ACC112 (cell line): ENCODE measurements around the gene IGFALS.

Source experiments
- H2AFZ ChIP-seq: fragments of 200-600 bp; sonication (generic); one replicate; pipeline ENCODE4 v1.6.0; 2017; ENCODE audit warnings: antibody characterized with exemption, low read length; ENCODE audit not compliant: unreplicated experiment
- H3K27ac ChIP-seq: fragments of 200-600 bp; sonication (generic); 2 replicates; pipeline ENCODE4 v1.5.1; 2014; ENCODE audit warnings: low read depth, mild to moderate bottlenecking, antibody characterized with exemption, low read length, moderate library complexity
- H3K27me3 ChIP-seq: fragments of 200-600 bp; sonication (generic); 2 replicates; pipeline ENCODE4 v1.6.1; 2014; ENCODE audit warnings: mild to moderate bottlenecking, antibody characterized with exemption, low read length, moderate library complexity, mixed read lengths; ENCODE audit not compliant: insufficient read depth
- H3K36me3 ChIP-seq: fragments of 200-600 bp; sonication (generic); 2 replicates; pipeline ENCODE4 v1.6.1; 2016; ENCODE audit warnings: mild to moderate bottlenecking, antibody characterized with exemption, low read length, moderate library complexity, mixed read lengths; ENCODE audit not compliant: insufficient read depth
- H3K4me1 ChIP-seq: fragments of 200-600 bp; sonication (generic); one replicate; pipeline ENCODE4 v1.6.1; 2016; ENCODE audit warnings: low read length, mixed read lengths; ENCODE audit not compliant: insufficient read depth, unreplicated experiment, control insufficient read depth
- H3K4me3 ChIP-seq: fragments of 200-600 bp; sonication (generic); 2 replicates; pipeline ENCODE4 v1.5.1; 2014; ENCODE audit warnings: mild to moderate bottlenecking, low read depth, low read length
- H3K79me2 ChIP-seq: fragments of 200-600 bp; sonication (generic); one replicate; pipeline ENCODE4 v1.6.0; 2016; ENCODE audit warnings: low read length; ENCODE audit not compliant: control insufficient read depth, unreplicated experiment, insufficient read depth

The IGFALS gene

GRCh38 chr16:1781758-1782407 lies 11.6 kb downstream of the IGFALS start:
- Histone ChIP-seq H3K36me3 (no peaks in the 10 kb centered on the region), H3K4me3 (peak overlapping the region; percentile 92), H3K4me1 (peaks cover 11% of the 10 kb centered on the region), H2AFZ (peak overlapping the region; percentile 49), H3K27me3 (no peaks in the 10 kb centered on the region), H3K27ac (no peak overlapping the region; the same call in 1 of the 2 replicates), H3K79me2 (peaks cover 36% of the 10 kb centered on the region)

GRCh38 chr16:1781254-1781653 lies 12.3 kb downstream of the IGFALS start:
- H3K27me3 ChIP-seq = no peaks in the 10 kb centered on the region
- H2AFZ ChIP-seq = no peak overlapping the region
- H3K36me3 ChIP-seq = no peaks in the 10 kb centered on the region
- peak overlapping the region; percentile 92 for H3K4me3 ChIP-seq
- H3K4me1 ChIP-seq = peaks cover 11% of the 10 kb centered on the region
- no peak overlapping the region for H3K27ac ChIP-seq
- peaks cover 30% of the 10 kb centered on the region for H3K79me2 ChIP-seq

- Histone ChIP-seq H3K27me3 (no peaks in the 10 kb centered on the region), H3K36me3 (no peaks in the 10 kb centered on the region), H3K4me1 (peaks cover 11% of the 10 kb centered on the region), H3K79me2 (peaks cover 25% of the 10 kb centered on the region), H2AFZ (no peak overlapping the region), H3K4me3 (peak overlapping the region; percentile 92; the same call in 1 of the 2 replicates), H3K27ac (no peak overlapping the region)
Observed at GRCh38 chr16:1780677-1781072, 12.8 kb downstream of the IGFALS start.

GRCh38 chr16:1779741-1780676 lies 13.5 kb downstream of the IGFALS start:
- Histone ChIP-seq H3K79me2 (peaks cover 18% of the 10 kb centered on the region), H3K36me3 (no peaks in the 10 kb centered on the region), H2AFZ (no peak overlapping the region), H3K27me3 (no peaks in the 10 kb centered on the region), H3K4me3 (no peak overlapping the region), H3K27ac (no peak overlapping the region), H3K4me1 (peaks cover 11% of the 10 kb centered on the region)

- Histone ChIP-seq H3K27ac (no peak overlapping the region), H3K36me3 (no peaks in the 10 kb centered on the region), H3K4me3 (no peak overlapping the region), H3K27me3 (no peaks in the 10 kb centered on the region), H3K4me1 (peaks cover 16% of the 10 kb centered on the region), H2AFZ (no peak overlapping the region), H3K79me2 (peaks cover 18% of the 10 kb centered on the region)
Observed at GRCh38 chr16:1779234-1779701, 14.2 kb downstream of the IGFALS start.

GRCh38 chr16:1778200-1779179 lies 15.0 kb downstream of the IGFALS start:
- no peaks in the 10 kb centered on the region for H3K36me3 ChIP-seq
- H3K4me1 ChIP-seq = peaks cover 15% of the 10 kb centered on the region
- peaks cover 13% of the 10 kb centered on the region for H3K79me2 ChIP-seq
- H3K4me3 ChIP-seq = no peak overlapping the region
- H2AFZ ChIP-seq = no peak overlapping the region
- H3K27me3 ChIP-seq = no peaks in the 10 kb centered on the region
- H3K27ac ChIP-seq = no peak overlapping the region

- peaks cover 8% of the 10 kb centered on the region for H3K79me2 ChIP-seq
- H2AFZ ChIP-seq = no peak overlapping the region
- H3K36me3 ChIP-seq = no peaks in the 10 kb centered on the region
- no peak overlapping the region for H3K4me3 ChIP-seq
- no peak overlapping the region for H3K27ac ChIP-seq
- H3K27me3 ChIP-seq = no peaks in the 10 kb centered on the region
- peaks cover 15% of the 10 kb centered on the region for H3K4me1 ChIP-seq
Observed at GRCh38 chr16:1777375-1778199, 15.9 kb downstream of the IGFALS start.

- Histone ChIP-seq H2AFZ (no peak overlapping the region), H3K27ac (no peak overlapping the region), H3K4me1 (peaks cover 16% of the 10 kb centered on the region), H3K4me3 (no peak overlapping the region), H3K27me3 (no peaks in the 10 kb centered on the region), H3K36me3 (no peaks in the 10 kb centered on the region), H3K79me2 (peaks cover 14% of the 10 kb centered on the region)
Observed at GRCh38 chr16:1776991-1777374, 16.5 kb downstream of the IGFALS start.

- Histone ChIP-seq H3K4me3 (no peak overlapping the region), H3K27me3 (no peaks in the 10 kb centered on the region), H3K79me2 (peaks cover 17% of the 10 kb centered on the region), H3K36me3 (no peaks in the 10 kb centered on the region), H3K27ac (no peak overlapping the region), H3K4me1 (peaks cover 19% of the 10 kb centered on the region), H2AFZ (no peak overlapping the region)
Observed at GRCh38 chr16:1776672-1776955, 16.9 kb downstream of the IGFALS start.
